ENCODE measurements around the gene KISS1R.

KISS1R gene

GRCh38 chr19:887599-887998, 29.5 kb upstream of the KISS1R start:
- Histone ChIP-seq H3K9me3 (ENCODE audit: insufficient read depth, low read depth, low read length) (no peaks in the 10 kb centered on the region), H3K4me3 (ENCODE audit: low read length, poor library complexity, severe bottlenecking) (no peak overlapping the region), H3K9ac (ENCODE audit: low read depth, low read length, poor library complexity, severe bottlenecking) (no peak overlapping the region), H3K79me2 (ENCODE audit: insufficient read depth, low read length) (peaks cover 14% of the 10 kb centered on the region; the same call in 1 of the 2 replicates), H4K20me1 (ENCODE audit: insufficient read depth, low read length, poor library complexity, severe bottlenecking) (peaks cover 3% of the 10 kb centered on the region), H3K36me3 (ENCODE audit: insufficient read depth, low read length) (peaks cover 2% of the 10 kb centered on the region; the same call in 1 of the 2 replicates), H3F3A (ENCODE audit: low read depth) (no peaks in the 10 kb centered on the region), H3K9me2 (replicated peaks; ENCODE audit: low read depth, low read length) (no peaks in the 10 kb centered on the region), H2AFZ (ENCODE audit: low read length) (no peak overlapping the region), H3K27me3 (ENCODE audit: insufficient read depth, low read length, poor library complexity, severe bottlenecking) (no peaks in the 10 kb centered on the region), H3K4me1 (ENCODE audit: insufficient read depth, low read length, poor library complexity, severe bottlenecking) (no peaks in the 10 kb centered on the region), H3K4me2 (ENCODE audit: low read depth, low read length, poor library complexity, severe bottlenecking) (no peak overlapping the region)
- no peak for TF ChIP-seq CTCF (conservative IDR thresholded peaks at IDR 0.05; ENCODE audit: low read length)
- no peak for TF ChIP-seq EZH2phosphoT487 (IDR thresholded peaks at IDR 0.05; ENCODE audit: borderline replicate concordance)

GRCh38 chr19:888581-889385, 28.4 kb upstream of the KISS1R start:
- no peaks in the 10 kb centered on the region for H3K4me1 ChIP-seq (ENCODE audit: insufficient read depth, low read length, poor library complexity, severe bottlenecking)
- peaks cover 3% of the 10 kb centered on the region for H4K20me1 ChIP-seq (ENCODE audit: insufficient read depth, low read length, poor library complexity, severe bottlenecking)
- no peaks in the 10 kb centered on the region for H3K27me3 ChIP-seq (ENCODE audit: insufficient read depth, low read length, poor library complexity, severe bottlenecking)
- TF ChIP-seq EZH2phosphoT487 (IDR thresholded peaks at IDR 0.05; ENCODE audit: borderline replicate concordance) = no peak
- TF ChIP-seq CTCF (conservative IDR thresholded peaks at IDR 0.05; ENCODE audit: low read length) = no peak
- peaks cover 2% of the 10 kb centered on the region; the same call in 1 of the 2 replicates for H3K36me3 ChIP-seq (ENCODE audit: insufficient read depth, low read length)
- no peaks in the 10 kb centered on the region for H3K9me2 ChIP-seq (replicated peaks; ENCODE audit: low read depth, low read length)
- H2AFZ ChIP-seq (ENCODE audit: low read length) = no peak overlapping the region
- H3K79me2 ChIP-seq (ENCODE audit: insufficient read depth, low read length) = peaks cover 14% of the 10 kb centered on the region; the same call in 1 of the 2 replicates
- no peaks in the 10 kb centered on the region for H3F3A ChIP-seq (ENCODE audit: low read depth)
- no peak overlapping the region for H3K4me2 ChIP-seq (ENCODE audit: low read depth, low read length, poor library complexity, severe bottlenecking)
- H3K4me3 ChIP-seq (ENCODE audit: low read length, poor library complexity, severe bottlenecking) = no peak overlapping the region
- H3K9me3 ChIP-seq (ENCODE audit: insufficient read depth, low read depth, low read length) = no peaks in the 10 kb centered on the region
- no peak overlapping the region for H3K9ac ChIP-seq (ENCODE audit: low read depth, low read length, poor library complexity, severe bottlenecking)

GRCh38 chr19:889662-890295, 27.4 kb upstream of the KISS1R start:
- Histone ChIP-seq H3K4me1 (ENCODE audit: insufficient read depth, low read length, poor library complexity, severe bottlenecking) (no peaks in the 10 kb centered on the region), H3K79me2 (ENCODE audit: insufficient read depth, low read length) (peaks cover 14% of the 10 kb centered on the region; the same call in 1 of the 2 replicates), H3F3A (ENCODE audit: low read depth) (no peaks in the 10 kb centered on the region), H3K27me3 (ENCODE audit: insufficient read depth, low read length, poor library complexity, severe bottlenecking) (no peaks in the 10 kb centered on the region), H2AFZ (ENCODE audit: low read length) (no peak overlapping the region), H3K4me2 (ENCODE audit: low read depth, low read length, poor library complexity, severe bottlenecking) (no peak overlapping the region), H4K20me1 (ENCODE audit: insufficient read depth, low read length, poor library complexity, severe bottlenecking) (peaks cover 3% of the 10 kb centered on the region), H3K9me3 (ENCODE audit: insufficient read depth, low read depth, low read length) (no peaks in the 10 kb centered on the region), H3K9me2 (replicated peaks; ENCODE audit: low read depth, low read length) (no peaks in the 10 kb centered on the region), H3K9ac (ENCODE audit: low read depth, low read length, poor library complexity, severe bottlenecking) (no peak overlapping the region), H3K36me3 (ENCODE audit: insufficient read depth, low read length) (peaks cover 2% of the 10 kb centered on the region; the same call in 1 of the 2 replicates), H3K4me3 (ENCODE audit: low read length, poor library complexity, severe bottlenecking) (no peak overlapping the region)
- TF ChIP-seq EZH2phosphoT487 (IDR thresholded peaks at IDR 0.05; ENCODE audit: borderline replicate concordance) (no peak), CTCF (conservative IDR thresholded peaks at IDR 0.05; ENCODE audit: low read length) (no peak)
